SK-N-SH (cell line): ENCODE measurements around the gene PTPRG.

Experiments used
- EZH2phosphoT487 ChIP-seq: fragments of 200-600 bp; sonication (generic); IDR thresholded peaks from 2 replicates; pipeline ENCODE4 v1.6.1; 2017; ENCODE audit warnings: low read depth, mixed run types, mild to moderate bottlenecking, antibody characterized with exemption, moderate library complexity, borderline replicate concordance
- GATA2 ChIP-seq: sonication (generic); formaldehyde crosslinking; IDR thresholded peaks from 2 replicates; pipeline ENCODE4 v1.5.0; 2020; ENCODE audit warnings: mild to moderate bottlenecking, missing genetic modification reagents
- RCOR1 ChIP-seq: fragments of 150-350 bp; IDR thresholded peaks from 2 replicates; pipeline ENCODE4 v1.6.1; 2017; ENCODE audit warnings: antibody characterized with exemption, low read length

GRCh38 chr3:62149539-62149938 lies 588.2 kb downstream of the PTPRG start:
- TF ChIP-seq GATA2 (CRISPR knock-in tag) (no peak), RCOR1 (no peak), EZH2phosphoT487 (no peak)
